Right atrium auricular region (tissue), 2 donors: Measurements from ENCODE around the gene IQSEC2. TPM values are rescaled to one million over a fixed set of nuclear protein-coding genes. Genes with fewer than 3 reads are reported as not detected.

ENCODE experiments used
- DNase-seq: peaks from one replicate; pipeline ENCODE4 v3.0.0-alpha.2; 2019; ENCODE audit warnings: low spot score
- H3K27ac ChIP-seq, 2 donors: fragments of 200-600 bp; sonication (generic); 1 replicate in 1 of 2; 2 replicates in 1 of 2; pipeline ENCODE4 v1.5.1; 2016 to 2019
- H3K27me3 ChIP-seq, 2 donors: fragments of 200-600 bp; sonication (generic); one replicate each; pipeline versions ENCODE4 v1.5.1 to v1.6.0; 2017 to 2019
- H3K36me3 ChIP-seq: fragments of 200-600 bp; sonication (generic); one replicate; pipeline ENCODE4 v1.5.1; 2016
- H3K4me1 ChIP-seq, 2 donors: fragments of 200-600 bp; sonication (generic); one replicate each; pipeline versions ENCODE4 v1.5.1 to v1.6.0; 2017 to 2019
- H3K4me3 ChIP-seq, 2 donors: fragments of 200-600 bp; sonication (generic); 1 replicate in 1 of 2; 2 replicates in 1 of 2; pipeline ENCODE4 v1.5.1; 2017 to 2019; ENCODE audit warnings: mild to moderate bottlenecking in 1 of 2, moderate library complexity in 1 of 2
- H3K9me3 ChIP-seq, 2 donors: fragments of 200-600 bp; sonication (generic); one replicate each; pipeline ENCODE4 v1.5.1; 2019
- total RNA-seq, 2 donors: library from RNA; depleted of rRNA; stranded (reverse); fragments of >200 nt; gene quantifications; one replicate each; pipeline ENCODE4 v1.1.0, GENCODE V29; 2016
- TF ChIP-seq, protein P1 (sequence below), 2 donors: fragments of 200-600 bp; sonication (generic); IDR thresholded peaks; one replicate each; pipeline ENCODE4 v1.5.1; 2019; ENCODE audit warnings: antibody characterized with exemption in 2 of 2

Gene IQSEC2
- total RNA-seq, 2 donors from 2014 or later: 10.7 to 13.4 TPM

DNA sequence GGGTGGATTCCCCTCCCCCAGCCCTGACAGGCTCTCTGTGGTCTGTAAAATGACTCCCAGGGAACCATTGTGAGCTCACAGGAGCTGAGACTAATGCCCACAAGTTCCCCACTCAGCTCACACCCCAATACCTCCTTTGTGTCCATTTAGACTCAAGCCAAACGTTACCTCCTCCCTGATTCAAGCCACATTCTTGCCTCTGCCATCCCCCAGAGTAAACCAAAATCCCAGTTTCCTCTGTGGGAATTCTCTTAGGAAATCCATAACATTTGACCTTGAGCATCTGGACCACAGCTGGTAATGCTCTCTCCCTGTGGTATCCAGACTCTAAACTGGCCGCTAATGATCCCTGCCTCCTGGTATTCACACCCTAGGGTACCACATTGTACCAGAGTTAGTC is 30.1 kb downstream of the IQSEC2 start:
- DNase-seq: no peak
- H3K27me3 ChIP-seq: no peaks in the 10 kb centered on the region
- H3K4me3 ChIP-seq: no peak overlapping the region
- no peak overlapping the region for H3K27ac ChIP-seq
- H3K4me1 ChIP-seq: no peaks in the 10 kb centered on the region
- peaks cover 5% of the 10 kb centered on the region for H3K36me3 ChIP-seq
- no peaks in the 10 kb centered on the region for H3K9me3 ChIP-seq
- TF ChIP-seq, protein P1, sequence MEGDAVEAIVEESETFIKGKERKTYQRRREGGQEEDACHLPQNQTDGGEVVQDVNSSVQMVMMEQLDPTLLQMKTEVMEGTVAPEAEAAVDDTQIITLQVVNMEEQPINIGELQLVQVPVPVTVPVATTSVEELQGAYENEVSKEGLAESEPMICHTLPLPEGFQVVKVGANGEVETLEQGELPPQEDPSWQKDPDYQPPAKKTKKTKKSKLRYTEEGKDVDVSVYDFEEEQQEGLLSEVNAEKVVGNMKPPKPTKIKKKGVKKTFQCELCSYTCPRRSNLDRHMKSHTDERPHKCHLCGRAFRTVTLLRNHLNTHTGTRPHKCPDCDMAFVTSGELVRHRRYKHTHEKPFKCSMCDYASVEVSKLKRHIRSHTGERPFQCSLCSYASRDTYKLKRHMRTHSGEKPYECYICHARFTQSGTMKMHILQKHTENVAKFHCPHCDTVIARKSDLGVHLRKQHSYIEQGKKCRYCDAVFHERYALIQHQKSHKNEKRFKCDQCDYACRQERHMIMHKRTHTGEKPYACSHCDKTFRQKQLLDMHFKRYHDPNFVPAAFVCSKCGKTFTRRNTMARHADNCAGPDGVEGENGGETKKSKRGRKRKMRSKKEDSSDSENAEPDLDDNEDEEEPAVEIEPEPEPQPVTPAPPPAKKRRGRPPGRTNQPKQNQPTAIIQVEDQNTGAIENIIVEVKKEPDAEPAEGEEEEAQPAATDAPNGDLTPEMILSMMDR (IDR thresholded peaks at IDR 0.05): no peak

DNA sequence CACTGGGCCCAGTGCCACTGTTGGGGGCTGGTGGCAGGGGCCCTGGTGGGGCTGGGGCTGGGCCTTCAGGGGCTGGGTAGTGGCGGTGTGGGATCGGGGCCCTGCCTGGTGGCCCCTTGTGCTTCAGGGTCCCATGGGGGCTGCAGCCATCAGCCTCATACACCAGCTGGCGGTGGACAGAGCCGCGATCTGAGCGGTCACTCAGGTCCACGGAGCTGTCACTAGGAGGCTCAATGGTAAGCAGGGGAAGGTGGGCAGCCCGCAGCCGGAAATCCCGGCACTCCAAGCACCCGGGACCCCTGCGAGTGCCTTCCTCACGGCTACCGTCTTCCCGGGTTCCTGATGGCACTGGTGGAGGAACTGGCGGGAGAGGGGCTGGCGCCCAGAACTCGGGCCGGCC is 30.8 kb downstream of the IQSEC2 start:
- H3K27me3 ChIP-seq: no peaks in the 10 kb centered on the region
- no peaks in the 10 kb centered on the region for H3K4me1 ChIP-seq
- no peak overlapping the region for H3K27ac ChIP-seq
- H3K9me3 ChIP-seq: no peaks in the 10 kb centered on the region
- DNase-seq: no peak
- H3K36me3 ChIP-seq: peaks cover 5% of the 10 kb centered on the region
- H3K4me3 ChIP-seq: no peak overlapping the region
- TF ChIP-seq, protein P1 (IDR thresholded peaks at IDR 0.05): no peak

DNA sequence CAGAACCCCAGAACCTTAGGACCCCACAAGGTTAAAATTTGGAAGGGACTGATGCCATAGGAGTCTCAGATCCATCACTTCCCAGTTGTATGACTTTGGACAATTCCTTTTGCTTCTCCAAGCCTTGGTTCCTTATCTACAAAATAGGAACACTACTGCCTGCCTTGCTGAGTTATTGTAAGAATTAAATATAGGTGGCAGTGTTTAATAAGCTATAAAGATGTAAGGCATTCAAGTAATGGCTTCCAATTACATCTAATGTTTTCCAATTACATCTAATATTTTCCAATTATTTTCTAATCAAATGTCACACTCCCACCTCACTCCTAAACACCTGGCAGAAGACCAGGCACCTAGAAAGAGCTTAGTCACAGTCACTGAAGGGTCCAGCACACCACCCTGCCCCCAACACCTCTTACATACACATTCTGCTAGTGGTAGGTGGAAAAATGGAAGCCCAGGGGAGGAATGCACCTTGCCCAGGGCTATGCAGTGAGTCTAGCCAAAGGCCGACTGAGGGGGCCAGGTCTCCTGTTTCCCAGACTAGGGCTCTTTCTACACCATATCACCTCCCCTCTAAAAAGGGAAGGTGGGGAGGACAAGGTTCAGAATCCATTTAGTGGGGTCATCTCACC is 31.9 kb downstream of the IQSEC2 start:
- Histone ChIP-seq H3K4me3 (no peak overlapping the region), H3K27me3 (no peaks in the 10 kb centered on the region), H3K27ac (no peak overlapping the region), H3K9me3 (no peaks in the 10 kb centered on the region), H3K4me1 (no peaks in the 10 kb centered on the region), H3K36me3 (peaks cover 4% of the 10 kb centered on the region)
- TF ChIP-seq, protein P1 (IDR thresholded peaks at IDR 0.05): no peak
- DNase-seq: no peak

DNA sequence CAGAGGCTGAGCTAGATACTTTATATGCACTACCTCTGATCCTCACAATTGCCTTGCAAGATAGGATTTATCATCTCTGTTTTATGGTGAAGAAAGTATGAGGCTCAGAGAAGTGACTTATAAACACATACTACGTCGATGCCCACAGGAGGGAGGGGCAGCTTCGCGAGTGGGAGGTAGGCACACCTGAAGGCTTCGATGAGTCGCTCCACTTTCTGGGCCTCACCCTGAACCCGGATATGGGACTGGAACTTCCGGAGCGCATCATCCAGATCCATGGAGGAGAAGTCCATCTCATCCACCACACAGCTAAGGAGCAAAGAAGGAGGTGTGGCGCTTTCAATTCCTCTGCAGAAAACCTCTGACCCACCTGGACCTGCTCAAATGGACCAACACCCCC is 33.5 kb downstream of the IQSEC2 start:
- Histone ChIP-seq H3K27me3 (no peaks in the 10 kb centered on the region), H3K27ac (no peak overlapping the region), H3K4me1 (no peaks in the 10 kb centered on the region), H3K9me3 (no peaks in the 10 kb centered on the region), H3K36me3 (no peaks in the 10 kb centered on the region), H3K4me3 (no peak overlapping the region)
- DNase-seq: no peak
- TF ChIP-seq, protein P1 (IDR thresholded peaks at IDR 0.05): no peak

DNA sequence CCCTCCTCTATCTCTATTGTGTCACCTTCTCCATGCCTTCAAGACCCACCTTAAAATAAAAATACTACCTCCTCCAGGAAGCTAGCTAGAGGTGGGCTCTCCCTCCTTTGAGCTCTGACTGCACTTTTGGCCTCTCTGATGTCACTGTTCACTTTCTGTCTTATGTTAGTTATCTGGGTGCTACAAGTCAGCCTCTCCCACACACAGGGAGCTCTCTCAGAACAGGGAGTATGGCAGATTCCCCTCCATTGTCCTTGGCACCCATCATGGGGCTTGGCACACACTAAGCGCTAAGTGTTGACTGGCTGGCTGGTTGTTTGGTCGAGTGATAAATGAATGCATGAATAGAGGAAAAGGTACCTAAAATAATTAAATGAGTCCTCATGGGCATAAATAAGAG is 35.2 kb downstream of the IQSEC2 start:
- Histone ChIP-seq H3K27me3 (no peaks in the 10 kb centered on the region), H3K4me3 (no peak overlapping the region), H3K27ac (no peak overlapping the region), H3K4me1 (no peaks in the 10 kb centered on the region), H3K36me3 (no peaks in the 10 kb centered on the region), H3K9me3 (no peaks in the 10 kb centered on the region)
- TF ChIP-seq, protein P1 (IDR thresholded peaks at IDR 0.05): no peak
- DNase-seq: no peak

DNA sequence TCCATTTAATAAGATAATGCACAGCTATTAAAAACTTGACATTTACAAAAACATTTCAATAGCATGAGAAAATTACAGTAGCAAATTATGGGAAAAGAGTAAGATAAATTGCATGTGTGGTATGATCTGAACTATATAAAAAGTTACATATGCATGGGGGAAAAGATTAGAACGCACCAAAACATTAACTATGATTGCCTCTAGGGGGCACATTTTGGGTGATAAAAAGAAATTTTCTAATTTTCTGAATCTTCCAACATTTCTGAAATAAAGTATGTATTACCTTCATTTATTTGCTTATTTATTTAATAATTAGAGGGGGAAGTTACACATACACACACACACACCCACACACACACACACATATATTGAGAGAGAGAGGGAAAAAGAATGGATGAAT is 36.8 kb downstream of the IQSEC2 start:
- Histone ChIP-seq H3K4me3 (no peak overlapping the region), H3K27me3 (no peaks in the 10 kb centered on the region), H3K4me1 (no peaks in the 10 kb centered on the region), H3K36me3 (no peaks in the 10 kb centered on the region), H3K9me3 (no peaks in the 10 kb centered on the region), H3K27ac (no peak overlapping the region)
- DNase-seq: no peak
- TF ChIP-seq, protein P1 (IDR thresholded peaks at IDR 0.05): peak in 1 of 2 donors; percentile 27
